PC-3 (cell line): Measurements from ENCODE around the gene TMED4.

ENCODE experiments used
- CTCF ChIP-seq: fragments of 300-600 bp; sonication (generic); conservative IDR thresholded peaks from 2 replicates; pipeline ENCODE4 v1.5.1; 2017; ENCODE audit warnings: antibody characterized with exemption, low read depth, mild to moderate bottlenecking, low read length
- EZH2 ChIP-seq: fragments of 300-600 bp; sonication (generic); IDR thresholded peaks from one replicate; pipeline ENCODE4 v1.6.1; 2017; ENCODE audit warnings: antibody characterized with exemption, mild to moderate bottlenecking, low read length; ENCODE audit not compliant: unreplicated experiment

- TF ChIP-seq CTCF (no peak), EZH2 (no peak)
These were observed 33.1 kb upstream of the TMED4 start for GRCh38 chr7:44615149-44615611.
